HL-60 (cell line): ENCODE measurements around the gene SEH1L.

Experiments
- CTCF ChIP-seq: IDR thresholded peaks from one replicate; pipeline ENCODE4 v1.5.1; 2011; ENCODE audit warnings: low read length, control low read depth, inconsistent platforms; ENCODE audit not compliant: insufficient read depth
- GABPA ChIP-seq: IDR thresholded peaks from 2 replicates; pipeline ENCODE4 v1.6.1; 2012; ENCODE audit warnings: low read depth
- REST ChIP-seq: IDR thresholded peaks from 2 replicates; pipeline ENCODE4 v1.6.1; 2012; ENCODE audit warnings: low read depth; ENCODE audit not compliant: insufficient replicate concordance

DNA sequence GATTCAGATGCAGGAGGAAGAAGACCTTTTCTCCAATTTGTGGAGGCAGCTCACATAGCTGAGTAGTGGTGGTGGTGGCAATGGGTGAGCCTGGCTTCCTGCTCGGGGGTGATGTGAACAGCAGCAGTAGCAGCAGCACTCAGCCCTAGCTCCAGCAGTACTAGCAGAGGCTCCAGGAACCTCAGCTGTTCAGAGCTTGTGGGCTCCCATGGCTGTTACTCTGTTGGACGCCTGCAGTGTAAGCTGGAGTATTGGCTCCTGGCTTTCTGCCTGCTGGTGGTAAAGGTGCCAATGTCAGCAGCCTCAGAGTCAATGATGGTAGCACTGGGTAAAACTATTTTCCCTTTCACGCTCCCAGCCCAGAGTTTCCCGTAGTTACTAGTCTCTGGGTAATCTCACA lies 3.1 kb upstream of the SEH1L start:
- no peak for TF ChIP-seq REST
- no peak for TF ChIP-seq CTCF
- TF ChIP-seq GABPA = no peak
